ENCODE measurements around the gene CCL23. TPM values are rescaled to one million over a fixed set of nuclear protein-coding genes. Genes with fewer than 3 reads are reported as not detected.

CCL23 gene
- polyA plus RNA-seq, 1 donor, result not detected

DNA sequence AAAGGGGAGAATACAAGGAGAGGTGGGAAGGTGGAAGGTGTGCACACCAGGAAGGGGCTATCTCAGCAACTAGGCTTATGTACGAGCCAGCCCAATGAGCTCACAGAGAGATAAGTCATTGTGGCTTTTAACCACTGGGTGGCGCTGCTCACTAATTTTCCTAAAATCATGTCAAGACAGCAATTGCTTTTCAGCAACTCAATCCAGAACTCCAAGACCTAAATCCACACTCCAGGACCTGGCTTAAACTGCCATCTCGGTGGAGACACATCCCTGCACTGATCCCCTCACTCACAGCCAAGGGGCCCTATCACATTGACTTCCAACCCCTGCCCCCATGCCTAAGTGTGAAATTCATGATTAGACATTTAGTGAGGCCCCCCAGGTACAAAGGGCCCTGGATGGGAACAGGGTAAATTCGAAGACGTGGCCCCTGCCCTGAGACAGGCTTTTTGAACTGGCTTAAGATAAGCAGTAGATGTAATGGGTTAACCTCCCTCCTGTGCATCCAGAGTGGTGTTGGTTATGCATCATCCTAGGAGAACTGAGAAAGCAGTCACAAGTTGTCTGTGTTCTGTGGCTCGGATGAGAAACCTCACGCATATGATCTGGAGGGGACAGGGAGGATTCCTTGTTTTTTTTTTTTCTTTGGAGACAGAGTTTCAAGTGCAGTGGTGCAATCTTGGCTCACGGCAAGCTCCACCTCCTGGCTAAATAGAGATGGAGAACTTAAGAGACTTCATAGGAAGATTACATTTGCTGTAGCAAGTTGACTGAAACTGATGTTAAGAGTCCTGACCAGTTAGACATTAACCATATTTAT lies 48.0 kb downstream of the CCL23 start:
- DNase-seq (ENCODE audit: low read depth), result peak; percentile 56

DNA sequence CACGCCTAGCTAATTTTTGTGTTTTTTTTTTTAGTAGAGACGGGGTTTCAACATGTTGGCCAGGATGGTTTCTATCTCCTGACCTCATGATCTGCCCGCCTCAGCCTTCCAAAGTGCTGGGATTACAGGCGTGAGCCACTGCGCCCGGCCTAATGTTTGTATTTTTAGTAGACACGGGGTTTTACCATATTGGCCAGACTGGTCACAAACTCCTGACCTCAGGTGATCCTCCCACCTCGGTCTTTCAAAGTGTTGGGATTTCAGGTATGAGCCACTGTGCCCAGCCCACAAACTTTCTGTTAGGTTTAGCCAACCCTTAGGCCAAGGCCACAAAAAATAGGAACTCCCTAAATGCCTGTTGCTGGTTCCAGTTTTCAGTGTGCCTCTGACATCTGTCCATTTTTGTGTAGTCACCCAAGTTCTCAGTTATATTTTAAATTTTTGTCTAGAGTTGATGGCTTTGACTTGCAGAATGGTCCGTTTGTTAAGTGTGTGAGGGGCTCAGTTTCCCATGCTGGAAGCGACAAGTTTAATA lies 49.2 kb downstream of the CCL23 start:
- no peak for DNase-seq (ENCODE audit: low read depth)

DNA sequence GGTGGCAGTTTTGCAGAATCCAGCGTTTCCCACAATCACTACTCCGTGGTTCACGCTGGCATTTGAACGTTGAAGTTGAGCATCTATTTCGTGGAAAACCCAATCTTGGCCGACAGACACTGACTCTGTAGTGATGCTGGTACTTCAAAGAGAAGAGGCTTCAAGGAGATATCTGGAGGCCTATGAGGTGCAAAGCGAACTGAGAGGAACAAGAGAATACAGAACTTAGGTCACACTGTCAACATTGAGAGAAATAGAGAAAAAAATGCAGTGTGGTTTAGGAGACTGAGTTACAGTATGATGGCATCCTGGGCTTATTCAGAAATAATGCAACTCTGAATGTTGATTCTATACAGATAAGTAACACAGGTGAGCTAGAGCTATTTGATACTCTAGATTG lies 52.5 kb downstream of the CCL23 start:
- DNase-seq (ENCODE audit: low read depth), result no peak

DNA sequence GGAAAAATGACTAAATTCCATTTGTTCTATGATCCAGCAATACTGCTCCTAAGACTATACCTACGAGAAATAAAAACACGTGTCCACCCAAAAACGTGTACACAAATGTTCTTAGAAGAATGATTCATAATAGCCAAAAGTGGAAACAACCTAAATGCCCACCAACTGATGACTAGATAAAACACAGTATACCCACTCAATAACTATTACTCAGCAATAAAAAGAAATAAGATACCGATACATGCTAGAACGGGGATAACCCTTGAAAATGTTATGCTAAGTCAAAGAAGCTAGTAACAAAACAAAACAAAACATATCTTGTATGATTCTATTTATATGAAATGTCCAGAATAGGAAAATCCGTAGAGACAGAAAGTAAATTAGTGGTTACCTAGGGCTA lies 54.1 kb downstream of the CCL23 start:
- no peak for DNase-seq (ENCODE audit: low read depth)

Other genes with a start within 250 kb of the CCL23 start
- 3.6 TPM for gene MMP28, start 222.3 kb downstream of the CCL23 start, polyA plus RNA-seq (ENCODE audit: insufficient read length)
- 110 TPM for gene TAF15, start 208.5 kb downstream of the CCL23 start, polyA plus RNA-seq (ENCODE audit: insufficient read length)
- gene HEATR9, start 149.1 kb downstream of the CCL23 start, polyA plus RNA-seq (ENCODE audit: insufficient read length), result 0.10 TPM
- gene CCL5, start 137.6 kb downstream of the CCL23 start, polyA plus RNA-seq (ENCODE audit: insufficient read length), result 1.2 TPM
- 0.28 TPM for gene RDM1, start 87.2 kb downstream of the CCL23 start, polyA plus RNA-seq (ENCODE audit: insufficient read length)
- gene LYZL6, start 74.3 kb downstream of the CCL23 start, polyA plus RNA-seq (ENCODE audit: insufficient read length), result not detected
- 0.39 TPM for gene CCL16, start 36.5 kb downstream of the CCL23 start, polyA plus RNA-seq (ENCODE audit: insufficient read length)
- gene CCL14, start 31.2 kb downstream of the CCL23 start, polyA plus RNA-seq (ENCODE audit: insufficient read length), result 34.6 TPM
- gene CCL15, start 16.4 kb downstream of the CCL23 start, polyA plus RNA-seq (ENCODE audit: insufficient read length), result not detected
- not detected for gene CCL18, start 46.3 kb upstream of the CCL23 start, polyA plus RNA-seq (ENCODE audit: insufficient read length)
- 3.1 TPM for gene CCL3, start 72.2 kb upstream of the CCL23 start, polyA plus RNA-seq (ENCODE audit: insufficient read length)
- gene CCL4, start 85.9 kb upstream of the CCL23 start, polyA plus RNA-seq (ENCODE audit: insufficient read length), result 0.76 TPM
- gene TBC1D3B, start 158.7 kb upstream of the CCL23 start, polyA plus RNA-seq (ENCODE audit: insufficient read length), result 14.6 TPM
- 0.43 TPM for gene CCL3L1, start 178.8 kb upstream of the CCL23 start, polyA plus RNA-seq (ENCODE audit: insufficient read length)
- 0.65 TPM for gene CCL4L2, start 193.1 kb upstream of the CCL23 start, polyA plus RNA-seq (ENCODE audit: insufficient read length)
- gene TBC1D3I, start 246.6 kb upstream of the CCL23 start, polyA plus RNA-seq (ENCODE audit: insufficient read length), result 0.94 TPM

Measured in forelimb muscle (tissue), 1 donor.